ENCODE data around the gene MT1H.

- TF ChIP-seq CTCF (IDR thresholded peaks at IDR 0.05) (no peak), POLR2A (IDR thresholded peaks at IDR 0.05) (no peak), POLR2AphosphoS5 (IDR thresholded peaks at IDR 0.05) (no peak)
Observed at GRCh38 chr16:56639045-56639444, 30.6 kb upstream of the MT1H start.
